Measurements from ENCODE around the gene SCO2. TPM values are rescaled to one million over a fixed set of nuclear protein-coding genes. Genes with fewer than 3 reads are reported as not detected.

SCO2 gene
- total and polyA plus RNA-seq, 2 of the 13 experiments (the other 11 are each of a cell fraction or from before 2014, with no cell fraction given) = 0.32 to 3.7 TPM

DNA sequence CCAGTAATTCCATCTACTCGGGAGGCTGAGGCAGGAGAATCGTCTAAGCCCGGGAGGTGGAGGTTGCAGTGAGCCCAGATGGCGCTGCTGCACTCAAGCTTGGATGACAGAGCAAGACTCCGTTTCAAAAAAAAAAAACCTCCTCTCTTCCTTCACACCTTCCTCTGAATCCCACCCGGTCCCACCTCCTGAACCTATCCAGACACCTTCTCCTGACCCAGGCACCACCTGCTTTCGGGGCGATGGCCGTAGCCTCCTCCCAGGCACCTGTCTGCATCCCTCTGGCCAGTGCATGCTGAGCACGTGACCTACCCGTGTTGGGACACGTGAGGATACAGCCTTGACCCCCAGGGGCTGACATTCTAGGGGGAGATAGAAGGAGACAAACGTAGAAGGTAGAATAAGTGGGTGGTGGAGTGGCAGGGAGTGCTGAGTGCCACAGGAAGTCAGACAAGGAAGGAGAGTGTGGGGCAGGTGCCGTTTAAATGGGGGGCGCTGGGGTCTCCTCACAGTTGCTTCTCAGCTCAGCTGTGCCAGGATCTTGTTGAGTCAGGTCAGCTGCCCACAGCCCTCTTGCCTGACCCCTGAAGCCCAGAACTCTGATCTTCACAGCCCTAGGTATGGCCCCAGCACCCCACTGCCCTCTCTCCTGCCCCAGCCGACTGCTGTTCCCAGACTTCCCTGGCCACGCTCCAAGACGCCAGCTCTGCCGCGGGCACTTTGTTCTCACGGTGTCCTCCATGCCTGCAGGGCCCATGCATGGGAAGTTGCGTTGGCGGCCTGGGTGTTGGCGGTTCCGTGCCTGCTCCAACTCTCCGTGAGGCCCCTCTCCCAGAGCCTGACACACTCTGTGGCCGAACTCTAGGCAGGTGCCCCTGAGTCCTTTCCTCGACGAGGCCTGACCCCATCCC lies 39.9 kb downstream of the SCO2 start (continued):
- TF ChIP-seq, protein P1, sequence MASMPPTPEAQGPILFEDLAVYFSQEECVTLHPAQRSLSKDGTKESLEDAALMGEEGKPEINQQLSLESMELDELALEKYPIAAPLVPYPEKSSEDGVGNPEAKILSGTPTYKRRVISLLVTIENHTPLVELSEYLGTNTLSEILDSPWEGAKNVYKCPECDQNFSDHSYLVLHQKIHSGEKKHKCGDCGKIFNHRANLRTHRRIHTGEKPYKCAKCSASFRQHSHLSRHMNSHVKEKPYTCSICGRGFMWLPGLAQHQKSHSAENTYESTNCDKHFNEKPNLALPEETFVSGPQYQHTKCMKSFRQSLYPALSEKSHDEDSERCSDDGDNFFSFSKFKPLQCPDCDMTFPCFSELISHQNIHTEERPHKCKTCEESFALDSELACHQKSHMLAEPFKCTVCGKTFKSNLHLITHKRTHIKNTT (CRISPR knock-in tag; IDR thresholded peaks at IDR 0.05) = no peak
- TF ChIP-seq IRF2 (CRISPR knock-in tag; IDR thresholded peaks at IDR 0.05) = peak; percentile 58; the same call in 1 of the 2 replicates
- TF ChIP-seq, protein P2, sequence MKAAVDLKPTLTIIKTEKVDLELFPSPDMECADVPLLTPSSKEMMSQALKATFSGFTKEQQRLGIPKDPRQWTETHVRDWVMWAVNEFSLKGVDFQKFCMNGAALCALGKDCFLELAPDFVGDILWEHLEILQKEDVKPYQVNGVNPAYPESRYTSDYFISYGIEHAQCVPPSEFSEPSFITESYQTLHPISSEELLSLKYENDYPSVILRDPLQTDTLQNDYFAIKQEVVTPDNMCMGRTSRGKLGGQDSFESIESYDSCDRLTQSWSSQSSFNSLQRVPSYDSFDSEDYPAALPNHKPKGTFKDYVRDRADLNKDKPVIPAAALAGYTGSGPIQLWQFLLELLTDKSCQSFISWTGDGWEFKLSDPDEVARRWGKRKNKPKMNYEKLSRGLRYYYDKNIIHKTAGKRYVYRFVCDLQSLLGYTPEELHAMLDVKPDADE (CRISPR knock-in tag; IDR thresholded peaks at IDR 0.05) = no peak
- no peak for TF ChIP-seq PTBP1 (IDR thresholded peaks at IDR 0.05; ENCODE audit: low read depth, low read length, poor library complexity, severe bottlenecking)
- no peak for TF ChIP-seq FOXK2 (IDR thresholded peaks at IDR 0.05)
- no peak for TF ChIP-seq ZNF768 (CRISPR knock-in tag; IDR thresholded peaks at IDR 0.05)
- TF ChIP-seq, protein P3, sequence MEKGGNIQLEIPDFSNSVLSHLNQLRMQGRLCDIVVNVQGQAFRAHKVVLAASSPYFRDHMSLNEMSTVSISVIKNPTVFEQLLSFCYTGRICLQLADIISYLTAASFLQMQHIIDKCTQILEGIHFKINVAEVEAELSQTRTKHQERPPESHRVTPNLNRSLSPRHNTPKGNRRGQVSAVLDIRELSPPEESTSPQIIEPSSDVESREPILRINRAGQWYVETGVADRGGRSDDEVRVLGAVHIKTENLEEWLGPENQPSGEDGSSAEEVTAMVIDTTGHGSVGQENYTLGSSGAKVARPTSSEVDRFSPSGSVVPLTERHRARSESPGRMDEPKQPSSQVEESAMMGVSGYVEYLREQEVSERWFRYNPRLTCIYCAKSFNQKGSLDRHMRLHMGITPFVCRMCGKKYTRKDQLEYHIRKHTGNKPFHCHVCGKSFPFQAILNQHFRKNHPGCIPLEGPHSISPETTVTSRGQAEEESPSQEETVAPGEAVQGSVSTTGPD (CRISPR knock-in tag; IDR thresholded peaks at IDR 0.05) = no peak
- TF ChIP-seq BHLHE40 (IDR thresholded peaks at IDR 0.05; ENCODE audit: low read length) = peak; percentile 94
- no peak for TF ChIP-seq ZFP41 (CRISPR knock-in tag; IDR thresholded peaks at IDR 0.05; ENCODE audit: borderline replicate concordance)
- TF ChIP-seq ZNF292 (CRISPR knock-in tag; IDR thresholded peaks at IDR 0.05; ENCODE audit: borderline replicate concordance, low read depth) = no peak
- no peak for TF ChIP-seq ATRX (CRISPR knock-in tag; IDR thresholded peaks at IDR 0.05; ENCODE audit: borderline replicate concordance)
- no peak for TF ChIP-seq ZNF598 (CRISPR knock-in tag; IDR thresholded peaks at IDR 0.05; ENCODE audit: borderline replicate concordance)
- peak; percentile 27; the same call in 1 of the 2 replicates for TF ChIP-seq YEATS2 (CRISPR knock-in tag; IDR thresholded peaks at IDR 0.05; ENCODE audit: borderline replicate concordance)
- TF ChIP-seq JUND (CRISPR knock-in tag; IDR thresholded peaks at IDR 0.05) = no peak
- 0 out of 2 replicates have a peak, but pooled peaks have one; percentile 32 for TF ChIP-seq ZNF552 (CRISPR knock-in tag; IDR thresholded peaks at IDR 0.05; ENCODE audit: borderline replicate concordance)
- TF ChIP-seq, protein P4, sequence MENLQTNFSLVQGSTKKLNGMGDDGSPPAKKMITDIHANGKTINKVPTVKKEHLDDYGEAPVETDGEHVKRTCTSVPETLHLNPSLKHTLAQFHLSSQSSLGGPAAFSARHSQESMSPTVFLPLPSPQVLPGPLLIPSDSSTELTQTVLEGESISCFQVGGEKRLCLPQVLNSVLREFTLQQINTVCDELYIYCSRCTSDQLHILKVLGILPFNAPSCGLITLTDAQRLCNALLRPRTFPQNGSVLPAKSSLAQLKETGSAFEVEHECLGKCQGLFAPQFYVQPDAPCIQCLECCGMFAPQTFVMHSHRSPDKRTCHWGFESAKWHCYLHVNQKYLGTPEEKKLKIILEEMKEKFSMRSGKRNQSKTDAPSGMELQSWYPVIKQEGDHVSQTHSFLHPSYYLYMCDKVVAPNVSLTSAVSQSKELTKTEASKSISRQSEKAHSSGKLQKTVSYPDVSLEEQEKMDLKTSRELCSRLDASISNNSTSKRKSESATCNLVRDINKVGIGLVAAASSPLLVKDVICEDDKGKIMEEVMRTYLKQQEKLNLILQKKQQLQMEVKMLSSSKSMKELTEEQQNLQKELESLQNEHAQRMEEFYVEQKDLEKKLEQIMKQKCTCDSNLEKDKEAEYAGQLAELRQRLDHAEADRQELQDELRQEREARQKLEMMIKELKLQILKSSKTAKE (CRISPR knock-in tag; IDR thresholded peaks at IDR 0.05; ENCODE audit: borderline replicate concordance) = 0 out of 2 replicates have a peak, but pooled peaks have one; percentile 57
- no peak for TF ChIP-seq HOXA7 (CRISPR knock-in tag; IDR thresholded peaks at IDR 0.05)
- 0 out of 2 replicates have a peak, but pooled peaks have one; percentile 38 for TF ChIP-seq AHR (CRISPR knock-in tag; IDR thresholded peaks at IDR 0.05)
- TF ChIP-seq SMARCC2 (IDR thresholded peaks at IDR 0.05) = no peak
- no peak for TF ChIP-seq LCORL (IDR thresholded peaks at IDR 0.05)
- TF ChIP-seq LCORL (CRISPR knock-in tag; IDR thresholded peaks at IDR 0.05) = no peak; the same call in 1 of the 2 replicates
- TF ChIP-seq, protein P5, sequence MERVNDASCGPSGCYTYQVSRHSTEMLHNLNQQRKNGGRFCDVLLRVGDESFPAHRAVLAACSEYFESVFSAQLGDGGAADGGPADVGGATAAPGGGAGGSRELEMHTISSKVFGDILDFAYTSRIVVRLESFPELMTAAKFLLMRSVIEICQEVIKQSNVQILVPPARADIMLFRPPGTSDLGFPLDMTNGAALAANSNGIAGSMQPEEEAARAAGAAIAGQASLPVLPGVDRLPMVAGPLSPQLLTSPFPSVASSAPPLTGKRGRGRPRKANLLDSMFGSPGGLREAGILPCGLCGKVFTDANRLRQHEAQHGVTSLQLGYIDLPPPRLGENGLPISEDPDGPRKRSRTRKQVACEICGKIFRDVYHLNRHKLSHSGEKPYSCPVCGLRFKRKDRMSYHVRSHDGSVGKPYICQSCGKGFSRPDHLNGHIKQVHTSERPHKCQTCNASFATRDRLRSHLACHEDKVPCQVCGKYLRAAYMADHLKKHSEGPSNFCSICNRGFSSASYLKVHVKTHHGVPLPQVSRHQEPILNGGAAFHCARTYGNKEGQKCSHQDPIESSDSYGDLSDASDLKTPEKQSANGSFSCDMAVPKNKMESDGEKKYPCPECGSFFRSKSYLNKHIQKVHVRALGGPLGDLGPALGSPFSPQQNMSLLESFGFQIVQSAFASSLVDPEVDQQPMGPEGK (CRISPR knock-in tag; IDR thresholded peaks at IDR 0.05) = peak; percentile 76

Measured in HepG2 (cell line).